HG02623 (cell line): ENCODE results near the gene HCRTR1.

Experiments used
- ATAC-seq: cut with Tn5 transposase; IDR thresholded peaks from one replicate; pipeline ENCODE4 v1.9.1; 2021; ENCODE audit warnings: moderate library complexity; ENCODE audit not compliant: unreplicated experiment

The HCRTR1 gene

GRCh38 chr1:31617218-31617915 lies at the start of gene HCRTR1:
TSS of gene HCRTR1 (plus strand) at chr1:31617689. CDS start at chr1:31619193, 1,504 bp downstream.
- no peak for ATAC-seq

- ATAC-seq = no peak
Measured at GRCh38 chr1:31567956-31568570, 49.4 kb upstream of the HCRTR1 start.

GRCh38 chr1:31568895-31569595 lies 48.4 kb upstream of the HCRTR1 start:
- no peak for ATAC-seq

- no peak for ATAC-seq
Measured at GRCh38 chr1:31569596-31570173, 47.8 kb upstream of the HCRTR1 start.

- no peak for ATAC-seq
Measured at GRCh38 chr1:31570228-31570627, 47.3 kb upstream of the HCRTR1 start.

- no peak for ATAC-seq
Measured at GRCh38 chr1:31570906-31571305, 46.6 kb upstream of the HCRTR1 start.

- ATAC-seq = no peak
Measured at GRCh38 chr1:31571340-31572295, 45.9 kb upstream of the HCRTR1 start.

- ATAC-seq = no peak
Measured at GRCh38 chr1:31572323-31573104, 45.0 kb upstream of the HCRTR1 start.

- ATAC-seq = no peak
Measured at GRCh38 chr1:31573261-31573660, 44.2 kb upstream of the HCRTR1 start.

GRCh38 chr1:31574749-31575368 lies 42.6 kb upstream of the HCRTR1 start:
- ATAC-seq = no peak

- ATAC-seq = no peak
Measured at GRCh38 chr1:31575369-31576140, 41.9 kb upstream of the HCRTR1 start.

GRCh38 chr1:31576201-31576669 lies 41.3 kb upstream of the HCRTR1 start, which contains the start of gene TINAGL1:
TSS of gene TINAGL1 (plus strand) at chr1:31576515. CDS start at chr1:31577149, 634 bp downstream.
- ATAC-seq = no peak

- ATAC-seq = no peak
Measured at GRCh38 chr1:31576743-31577455, 40.6 kb upstream of the HCRTR1 start.

- no peak for ATAC-seq
Measured at GRCh38 chr1:31577515-31578192, 39.8 kb upstream of the HCRTR1 start.

GRCh38 chr1:31579374-31579773 lies 38.1 kb upstream of the HCRTR1 start:
- no peak for ATAC-seq

- ATAC-seq = no peak
Measured at GRCh38 chr1:31580513-31580870, 37.0 kb upstream of the HCRTR1 start.

- no peak for ATAC-seq
Measured at GRCh38 chr1:31580891-31581603, 36.4 kb upstream of the HCRTR1 start.
